Loucy (cell line): ENCODE data around the gene LPIN2.

ENCODE experiments used
- EZH2phosphoT487 ChIP-seq: fragments of 200-600 bp; IDR thresholded peaks from 2 replicates; pipeline ENCODE4 v1.6.1; 2018; ENCODE audit warnings: antibody characterized with exemption, mild to moderate bottlenecking, moderate library complexity, borderline replicate concordance
- TF ChIP-seq, protein P1 (sequence below): fragments of 200-600 bp; sonication (generic); conservative IDR thresholded peaks from 2 replicates; pipeline ENCODE4 v1.5.1; 2014; ENCODE audit warnings: mild to moderate bottlenecking, antibody characterized with exemption, low read length

- TF ChIP-seq, protein P1, sequence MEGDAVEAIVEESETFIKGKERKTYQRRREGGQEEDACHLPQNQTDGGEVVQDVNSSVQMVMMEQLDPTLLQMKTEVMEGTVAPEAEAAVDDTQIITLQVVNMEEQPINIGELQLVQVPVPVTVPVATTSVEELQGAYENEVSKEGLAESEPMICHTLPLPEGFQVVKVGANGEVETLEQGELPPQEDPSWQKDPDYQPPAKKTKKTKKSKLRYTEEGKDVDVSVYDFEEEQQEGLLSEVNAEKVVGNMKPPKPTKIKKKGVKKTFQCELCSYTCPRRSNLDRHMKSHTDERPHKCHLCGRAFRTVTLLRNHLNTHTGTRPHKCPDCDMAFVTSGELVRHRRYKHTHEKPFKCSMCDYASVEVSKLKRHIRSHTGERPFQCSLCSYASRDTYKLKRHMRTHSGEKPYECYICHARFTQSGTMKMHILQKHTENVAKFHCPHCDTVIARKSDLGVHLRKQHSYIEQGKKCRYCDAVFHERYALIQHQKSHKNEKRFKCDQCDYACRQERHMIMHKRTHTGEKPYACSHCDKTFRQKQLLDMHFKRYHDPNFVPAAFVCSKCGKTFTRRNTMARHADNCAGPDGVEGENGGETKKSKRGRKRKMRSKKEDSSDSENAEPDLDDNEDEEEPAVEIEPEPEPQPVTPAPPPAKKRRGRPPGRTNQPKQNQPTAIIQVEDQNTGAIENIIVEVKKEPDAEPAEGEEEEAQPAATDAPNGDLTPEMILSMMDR, result no peak
- no peak for TF ChIP-seq EZH2phosphoT487
Observed at GRCh38 chr18:3052411-3052758, 39.4 kb upstream of the LPIN2 start.
